OCI-LY1 (cell line): Measurements from ENCODE around the gene GMDS.

Source experiments
- H2AFZ ChIP-seq: fragments of 200-600 bp; sonication (generic), shearing (Covaris generic); 2 replicates; pipeline ENCODE4 v1.6.0; 2014; ENCODE audit warnings: antibody characterized with exemption, mild to moderate bottlenecking, low read length
- H3F3A ChIP-seq: fragments of 200-600 bp; sonication (generic), shearing (Covaris generic); 2 replicates; pipeline ENCODE4 v1.6.0; 2014; ENCODE audit warnings: mild to moderate bottlenecking, antibody characterized with exemption, low read length, moderate library complexity; ENCODE audit not compliant: insufficient read depth
- H3K27ac ChIP-seq: fragments of 200-600 bp; sonication (generic); 2 replicates; pipeline ENCODE4 v1.5.1; 2014; ENCODE audit warnings: low read length, mixed run types, mild to moderate bottlenecking, low read depth; ENCODE audit not compliant: poor library complexity, severe bottlenecking
- H3K27me3 ChIP-seq: fragments of 200-600 bp; sonication (generic); 2 replicates; pipeline ENCODE4 v1.6.0; 2014; ENCODE audit warnings: antibody characterized with exemption, mild to moderate bottlenecking, low read length, moderate library complexity; ENCODE audit not compliant: insufficient read depth
- H3K36me3 ChIP-seq: fragments of 200-600 bp; sonication (generic); 2 replicates; pipeline ENCODE4 v1.6.1; 2014; ENCODE audit warnings: mild to moderate bottlenecking, antibody characterized with exemption, low read length, moderate library complexity, mixed read lengths; ENCODE audit not compliant: insufficient read depth
- H3K4me1 ChIP-seq: fragments of 200-600 bp; sonication (generic); 2 replicates; pipeline ENCODE4 v1.5.1; 2014; ENCODE audit warnings: mild to moderate bottlenecking, low read length, moderate library complexity; ENCODE audit not compliant: insufficient read depth, severe bottlenecking
- H3K4me2 ChIP-seq: fragments of 200-600 bp; sonication (generic), shearing (Covaris generic); 2 replicates; pipeline ENCODE4 v1.6.1; 2014; ENCODE audit warnings: low read length
- H3K4me3 ChIP-seq: fragments of 200-600 bp; sonication (generic); 2 replicates; pipeline ENCODE4 v1.5.1; 2014; ENCODE audit warnings: low read length, low read depth, mild to moderate bottlenecking, mixed read lengths; ENCODE audit not compliant: poor library complexity, severe bottlenecking
- H3K79me2 ChIP-seq: fragments of 200-600 bp; shearing (Covaris generic); 2 replicates; pipeline ENCODE4 v1.6.1; 2016; ENCODE audit warnings: mixed run types, low read length, mixed read lengths; ENCODE audit not compliant: insufficient read depth
- H3K9ac ChIP-seq: fragments of 200-600 bp; sonication (generic), shearing (Covaris generic); 2 replicates; pipeline ENCODE4 v1.6.1; 2014; ENCODE audit warnings: mild to moderate bottlenecking, low read length, mixed read lengths
- H3K9me2 ChIP-seq: fragments of 200-600 bp; sonication (generic), shearing (Covaris generic); 2 replicates; pipeline ENCODE4 v1.6.1; 2014; ENCODE audit warnings: low read depth, mild to moderate bottlenecking, low read length, mixed read lengths
- H3K9me3 ChIP-seq: fragments of 200-600 bp; shearing (Covaris generic); 2 replicates; pipeline ENCODE4 v1.6.1; 2014; ENCODE audit warnings: low read length, mixed read lengths
- H4K20me1 ChIP-seq: fragments of 200-600 bp; sonication (generic), shearing (Covaris generic); 2 replicates; pipeline ENCODE4 v1.6.0; 2016; ENCODE audit warnings: mild to moderate bottlenecking, low read length; ENCODE audit not compliant: insufficient read depth
- CTCF ChIP-seq: fragments of 200-600 bp; sonication (generic), shearing (Covaris generic); IDR thresholded peaks from 2 replicates; pipeline ENCODE4 v1.5.1; 2017; ENCODE audit warnings: mild to moderate bottlenecking, antibody characterized with exemption, low read length, moderate library complexity, mixed read lengths
- EZH2 ChIP-seq: fragments of 200-600 bp; sonication (generic), shearing (Covaris generic); IDR thresholded peaks from 2 replicates; pipeline ENCODE4 v1.8.0; 2017; ENCODE audit warnings: borderline replicate concordance, mixed run types, mild to moderate bottlenecking, antibody characterized with exemption, low read length, moderate library complexity, mixed read lengths

GMDS gene

GRCh38 chr6:1923449-1923848 lies 322.0 kb downstream of the GMDS start:
- Histone ChIP-seq H3K9ac (no peak overlapping the region), H2AFZ (no peak overlapping the region), H3F3A (no peaks in the 10 kb centered on the region), H3K36me3 (no peaks in the 10 kb centered on the region; the same call in 1 of the 2 replicates), H3K4me3 (no peak overlapping the region), H3K9me3 (no peaks in the 10 kb centered on the region; the same call in 1 of the 2 replicates), H3K27me3 (no peaks in the 10 kb centered on the region), H3K27ac (no peak overlapping the region), H4K20me1 (no peaks in the 10 kb centered on the region), H3K4me2 (no peak overlapping the region), H3K9me2 (no peaks in the 10 kb centered on the region), H3K4me1 (peaks cover 5% of the 10 kb centered on the region), H3K79me2 (no peaks in the 10 kb centered on the region)
- no peak for TF ChIP-seq CTCF
- TF ChIP-seq EZH2, result no peak

- Histone ChIP-seq H2AFZ (no peak overlapping the region), H3K9me3 (no peaks in the 10 kb centered on the region; the same call in 1 of the 2 replicates), H3K27ac (no peak overlapping the region), H3K4me3 (no peak overlapping the region), H3K9ac (no peak overlapping the region), H3K4me1 (peaks cover 7% of the 10 kb centered on the region), H3K4me2 (no peak overlapping the region), H3F3A (no peaks in the 10 kb centered on the region), H3K79me2 (no peaks in the 10 kb centered on the region), H3K27me3 (no peaks in the 10 kb centered on the region), H3K9me2 (no peaks in the 10 kb centered on the region), H4K20me1 (no peaks in the 10 kb centered on the region), H3K36me3 (no peaks in the 10 kb centered on the region)
- TF ChIP-seq EZH2, result no peak
- TF ChIP-seq CTCF, result no peak
These were observed 327.6 kb downstream of the GMDS start for GRCh38 chr6:1917626-1918371.

- Histone ChIP-seq H3F3A (no peaks in the 10 kb centered on the region), H3K79me2 (no peaks in the 10 kb centered on the region), H3K9me2 (no peaks in the 10 kb centered on the region), H3K27me3 (no peaks in the 10 kb centered on the region), H3K27ac (no peak overlapping the region), H3K36me3 (no peaks in the 10 kb centered on the region), H3K4me3 (no peak overlapping the region), H3K4me1 (peaks cover 7% of the 10 kb centered on the region), H4K20me1 (no peaks in the 10 kb centered on the region), H3K4me2 (no peak overlapping the region), H3K9ac (no peak overlapping the region), H2AFZ (no peak overlapping the region), H3K9me3 (no peaks in the 10 kb centered on the region)
- TF ChIP-seq EZH2, result no peak
- TF ChIP-seq CTCF, result no peak
These were observed 328.9 kb downstream of the GMDS start for GRCh38 chr6:1916334-1917070.
